GM23338 (cell line): ENCODE measurements around the gene SLC35D2. TPM values are rescaled to one million over a fixed set of nuclear protein-coding genes. Genes with fewer than 3 reads are reported as not detected.

Source experiments
- ATAC-seq: fragments of 200-7000 bp; cut with Tn5 transposase; 3 replicates; pipeline ENCODE4 v1.9.1; 2020
- DNase-seq: peaks from one replicate; pipeline ENCODE4 v3.0.0-alpha.2; 2015; ENCODE audit warnings: low spot score
- H2AFZ ChIP-seq: fragments of 200-600 bp; sonication (generic); 2 replicates; pipeline ENCODE4 v1.8.0; 2016; ENCODE audit warnings: antibody characterized with exemption, mild to moderate bottlenecking, moderate library complexity
- H3F3A ChIP-seq: fragments of 200-600 bp; sonication (generic); replicated peaks from 2 replicates; pipeline ENCODE4 v1.8.0; 2017; ENCODE audit warnings: antibody characterized with exemption, mixed run types, low read depth
- H3K27ac ChIP-seq: fragments of 200-600 bp; sonication (generic); 2 replicates; pipeline ENCODE4 v1.6.1; 2016; ENCODE audit warnings: low read depth
- H3K27me3 ChIP-seq: fragments of 200-600 bp; sonication (generic); 2 replicates; pipeline ENCODE4 v1.8.0; 2016; ENCODE audit warnings: mild to moderate bottlenecking, mixed run types, moderate library complexity; ENCODE audit not compliant: insufficient read depth
- H3K36me3 ChIP-seq: fragments of 200-600 bp; sonication (generic); 2 replicates; pipeline ENCODE4 v1.8.0; 2016; ENCODE audit warnings: mild to moderate bottlenecking; ENCODE audit not compliant: insufficient read depth
- H3K4me1 ChIP-seq: fragments of 200-600 bp; sonication (generic); 2 replicates; pipeline ENCODE4 v1.8.0; 2016; ENCODE audit warnings: mild to moderate bottlenecking, moderate library complexity; ENCODE audit not compliant: insufficient read depth
- H3K4me2 ChIP-seq: fragments of 200-600 bp; sonication (generic); 2 replicates; pipeline ENCODE4 v1.7.1; 2017; ENCODE audit warnings: mixed run types
- H3K4me3 ChIP-seq: fragments of 200-600 bp; sonication (generic); 2 replicates; pipeline ENCODE4 v1.6.1; 2016; ENCODE audit warnings: mixed run types
- H3K79me2 ChIP-seq: fragments of 200-600 bp; sonication (generic); replicated peaks from 2 replicates; pipeline ENCODE4 v1.8.0; 2017; ENCODE audit warnings: mild to moderate bottlenecking; ENCODE audit not compliant: insufficient read depth
- H3K9me2 ChIP-seq: fragments of 200-600 bp; sonication (generic); 2 replicates; pipeline ENCODE4 v1.8.0; 2017; ENCODE audit not compliant: insufficient read depth
- H4K20me1 ChIP-seq: fragments of 200-600 bp; sonication (generic); replicated peaks from 2 replicates; pipeline ENCODE4 v1.8.0; 2017; ENCODE audit warnings: mild to moderate bottlenecking; ENCODE audit not compliant: insufficient read depth
- H3K27ac Mint-ChIP-seq: 2 replicates; pipeline ENCODE4 v1.8.0; 2020; ENCODE audit warnings: inconsistent platforms, mild to moderate bottlenecking, moderate library complexity, mixed read lengths
- H3K27me3 Mint-ChIP-seq: 3 replicates; pipeline ENCODE4 v1.8.0; 2022; ENCODE audit warnings: low read depth, mild to moderate bottlenecking, moderate library complexity, mixed read lengths, inconsistent platforms; ENCODE audit not compliant: insufficient read depth, poor library complexity
- H3K36me3 Mint-ChIP-seq: 3 replicates; pipeline ENCODE4 v1.8.0; 2021; ENCODE audit warnings: low read depth, mild to moderate bottlenecking, inconsistent platforms, moderate library complexity, mixed read lengths
- H3K4me1 Mint-ChIP-seq: 3 replicates; pipeline ENCODE4 v1.8.0; 2020; ENCODE audit warnings: mild to moderate bottlenecking, inconsistent platforms, mixed read lengths
- H3K4me3 Mint-ChIP-seq: 3 replicates; pipeline ENCODE4 v1.8.0; 2021; ENCODE audit warnings: moderate library complexity, mild to moderate bottlenecking, inconsistent platforms, mixed read lengths
- H3K9me3 Mint-ChIP-seq: 3 replicates; pipeline ENCODE4 v1.8.0; 2020; ENCODE audit warnings: moderate library complexity, mild to moderate bottlenecking, inconsistent platforms, mixed read lengths
- CREB1 ChIP-seq: fragments of 250-450 bp; sonication (Bioruptor Pico); IDR thresholded peaks from 2 replicates; pipeline ENCODE4 v1.5.0; 2020; ENCODE audit warnings: low read depth, mild to moderate bottlenecking, moderate library complexity
- EZH2 ChIP-seq: fragments of 200-600 bp; sonication (generic); IDR thresholded peaks from one replicate; pipeline ENCODE4 v1.8.0; 2017; ENCODE audit warnings: antibody characterized with exemption, mild to moderate bottlenecking, low read depth; ENCODE audit not compliant: unreplicated experiment
- JUNB ChIP-seq: IDR thresholded peaks from one replicate; pipeline ENCODE4 v1.6.1; 2016; ENCODE audit warnings: antibody characterized with exemption; ENCODE audit not compliant: unreplicated experiment
- NANOG ChIP-seq: IDR thresholded peaks from 2 replicates; pipeline ENCODE4 v1.6.1; 2016; ENCODE audit warnings: antibody characterized with exemption, borderline replicate concordance
- POLR2AphosphoS5 ChIP-seq: IDR thresholded peaks from 2 replicates; pipeline ENCODE4 v1.6.1; 2016; ENCODE audit warnings: antibody characterized with exemption, low read depth
- ZNF462 ChIP-seq: fragments of 250-450 bp; sonication (Bioruptor Pico); IDR thresholded peaks from 2 replicates; pipeline ENCODE4 v1.5.0; 2020; ENCODE audit warnings: mild to moderate bottlenecking, moderate library complexity
- polyA plus RNA-seq: library from polyadenylated mRNA; unstranded; fragments of >200 nt; fragmentation: Nextera tagmentation; extraction: Ambion mirVana; gene quantifications from 2 replicates; pipeline ENCODE4 v1.2.1, GENCODE V29; 2016
- total RNA-seq: library from RNA; depleted of rRNA; stranded (reverse); fragments of >200 nt; shearing (Covaris generic); gene quantifications from 2 replicates; pipeline ENCODE4 v1.2.3, GENCODE V29; 2014
- TF ChIP-seq, protein P1 (sequence below), 2 experiments: fragments of 200-600 bp in 1 of 2; sonication (generic) in 1 of 2; conservative IDR thresholded peaks; 2 replicates each; pipeline versions ENCODE4 v1.5.1 to v1.6.1; 2016 to 2017; ENCODE audit warnings: antibody characterized with exemption in 2 of 2, low read depth in 2 of 2, mild to moderate bottlenecking in 2 of 2, moderate library complexity in 1 of 2
- TF ChIP-seq, protein P2 (sequence below): IDR thresholded peaks from one replicate; pipeline ENCODE4 v1.6.1; 2018; ENCODE audit warnings: antibody characterized with exemption; ENCODE audit not compliant: unreplicated experiment

SLC35D2 gene
- total and polyA plus RNA-seq, 2 experiments from 2014 or later: 8.2 to 14.4 TPM

DNA sequence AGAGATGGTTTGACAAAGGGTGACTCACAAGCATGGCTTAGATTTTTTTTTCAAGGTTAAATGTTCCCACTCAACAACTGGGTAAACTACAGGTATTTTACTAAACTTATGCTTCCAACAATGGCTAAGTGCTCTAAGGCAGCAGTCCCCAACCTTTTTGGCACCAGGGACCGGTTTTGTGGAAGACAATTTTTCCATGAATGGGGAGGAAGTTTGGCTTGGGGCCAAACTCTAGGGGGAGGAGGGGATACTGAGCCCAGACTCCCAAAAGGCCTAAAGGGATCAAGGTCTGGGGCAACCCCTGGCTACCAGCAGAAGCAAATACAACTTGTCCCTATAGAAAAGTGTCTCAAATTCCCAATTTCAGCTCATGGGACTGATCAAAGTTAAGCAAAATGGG, 49.6 kb downstream of the SLC35D2 start (continued):
- TF ChIP-seq, protein P1, sequence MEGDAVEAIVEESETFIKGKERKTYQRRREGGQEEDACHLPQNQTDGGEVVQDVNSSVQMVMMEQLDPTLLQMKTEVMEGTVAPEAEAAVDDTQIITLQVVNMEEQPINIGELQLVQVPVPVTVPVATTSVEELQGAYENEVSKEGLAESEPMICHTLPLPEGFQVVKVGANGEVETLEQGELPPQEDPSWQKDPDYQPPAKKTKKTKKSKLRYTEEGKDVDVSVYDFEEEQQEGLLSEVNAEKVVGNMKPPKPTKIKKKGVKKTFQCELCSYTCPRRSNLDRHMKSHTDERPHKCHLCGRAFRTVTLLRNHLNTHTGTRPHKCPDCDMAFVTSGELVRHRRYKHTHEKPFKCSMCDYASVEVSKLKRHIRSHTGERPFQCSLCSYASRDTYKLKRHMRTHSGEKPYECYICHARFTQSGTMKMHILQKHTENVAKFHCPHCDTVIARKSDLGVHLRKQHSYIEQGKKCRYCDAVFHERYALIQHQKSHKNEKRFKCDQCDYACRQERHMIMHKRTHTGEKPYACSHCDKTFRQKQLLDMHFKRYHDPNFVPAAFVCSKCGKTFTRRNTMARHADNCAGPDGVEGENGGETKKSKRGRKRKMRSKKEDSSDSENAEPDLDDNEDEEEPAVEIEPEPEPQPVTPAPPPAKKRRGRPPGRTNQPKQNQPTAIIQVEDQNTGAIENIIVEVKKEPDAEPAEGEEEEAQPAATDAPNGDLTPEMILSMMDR (conservative IDR thresholded peaks at IDR 0.05; ENCODE audit: low read depth in 2 of 2): no peak
- TF ChIP-seq JUNB (no peak), NANOG (no peak), EZH2 (no peak), POLR2AphosphoS5 (no peak)
- TF ChIP-seq, protein P2, sequence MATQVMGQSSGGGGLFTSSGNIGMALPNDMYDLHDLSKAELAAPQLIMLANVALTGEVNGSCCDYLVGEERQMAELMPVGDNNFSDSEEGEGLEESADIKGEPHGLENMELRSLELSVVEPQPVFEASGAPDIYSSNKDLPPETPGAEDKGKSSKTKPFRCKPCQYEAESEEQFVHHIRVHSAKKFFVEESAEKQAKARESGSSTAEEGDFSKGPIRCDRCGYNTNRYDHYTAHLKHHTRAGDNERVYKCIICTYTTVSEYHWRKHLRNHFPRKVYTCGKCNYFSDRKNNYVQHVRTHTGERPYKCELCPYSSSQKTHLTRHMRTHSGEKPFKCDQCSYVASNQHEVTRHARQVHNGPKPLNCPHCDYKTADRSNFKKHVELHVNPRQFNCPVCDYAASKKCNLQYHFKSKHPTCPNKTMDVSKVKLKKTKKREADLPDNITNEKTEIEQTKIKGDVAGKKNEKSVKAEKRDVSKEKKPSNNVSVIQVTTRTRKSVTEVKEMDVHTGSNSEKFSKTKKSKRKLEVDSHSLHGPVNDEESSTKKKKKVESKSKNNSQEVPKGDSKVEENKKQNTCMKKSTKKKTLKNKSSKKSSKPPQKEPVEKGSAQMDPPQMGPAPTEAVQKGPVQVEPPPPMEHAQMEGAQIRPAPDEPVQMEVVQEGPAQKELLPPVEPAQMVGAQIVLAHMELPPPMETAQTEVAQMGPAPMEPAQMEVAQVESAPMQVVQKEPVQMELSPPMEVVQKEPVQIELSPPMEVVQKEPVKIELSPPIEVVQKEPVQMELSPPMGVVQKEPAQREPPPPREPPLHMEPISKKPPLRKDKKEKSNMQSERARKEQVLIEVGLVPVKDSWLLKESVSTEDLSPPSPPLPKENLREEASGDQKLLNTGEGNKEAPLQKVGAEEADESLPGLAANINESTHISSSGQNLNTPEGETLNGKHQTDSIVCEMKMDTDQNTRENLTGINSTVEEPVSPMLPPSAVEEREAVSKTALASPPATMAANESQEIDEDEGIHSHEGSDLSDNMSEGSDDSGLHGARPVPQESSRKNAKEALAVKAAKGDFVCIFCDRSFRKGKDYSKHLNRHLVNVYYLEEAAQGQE: no peak

- Mint-ChIP-seq H3K4me1 (peaks cover 10% of the 10 kb centered on the region), H3K27ac (peak overlapping the region; percentile 44; the same call in 1 of the 2 replicates), H3K36me3 (peaks cover 5% of the 10 kb centered on the region; the same call in 1 of the 3 replicates), H3K27me3 (peaks cover 3% of the 10 kb centered on the region), H3K4me3 (no peak overlapping the region; the same call in 2 of the 3 replicates), H3K9me3 (no peaks in the 10 kb centered on the region)
- Histone ChIP-seq H3K4me3 (no peak overlapping the region), H3K79me2 (no peaks in the 10 kb centered on the region), H3K4me2 (no peak overlapping the region), H3K9me2 (no peaks in the 10 kb centered on the region), H3K27ac (no peak overlapping the region; the same call in 1 of the 2 replicates), H3K4me1 (peaks cover 9% of the 10 kb centered on the region; the same call in 1 of the 2 replicates), H3F3A (no peaks in the 10 kb centered on the region), H2AFZ (peak overlapping the region; percentile 8; the same call in 1 of the 2 replicates), H4K20me1 (no peaks in the 10 kb centered on the region), H3K36me3 (no peaks in the 10 kb centered on the region), H3K27me3 (no peaks in the 10 kb centered on the region)
- no peak; the same call in 2 of the 3 replicates for ATAC-seq
- TF ChIP-seq ZNF462 (CRISPR knock-in tag): no peak
- no peak for TF ChIP-seq CREB1 (CRISPR knock-in tag)
- DNase-seq: peak; percentile 47
Measured at GRCh38 chr9:96331236-96331947, 52.1 kb downstream of the SLC35D2 start.
